ENCODE data around the gene AZGP1. TPM values are rescaled to one million over a fixed set of nuclear protein-coding genes. Genes with fewer than 3 reads are reported as not detected.

Gene AZGP1
- 1,000 to 10,000 TPM; 1,167 to 4,716 TPM for total RNA-seq

DNA sequence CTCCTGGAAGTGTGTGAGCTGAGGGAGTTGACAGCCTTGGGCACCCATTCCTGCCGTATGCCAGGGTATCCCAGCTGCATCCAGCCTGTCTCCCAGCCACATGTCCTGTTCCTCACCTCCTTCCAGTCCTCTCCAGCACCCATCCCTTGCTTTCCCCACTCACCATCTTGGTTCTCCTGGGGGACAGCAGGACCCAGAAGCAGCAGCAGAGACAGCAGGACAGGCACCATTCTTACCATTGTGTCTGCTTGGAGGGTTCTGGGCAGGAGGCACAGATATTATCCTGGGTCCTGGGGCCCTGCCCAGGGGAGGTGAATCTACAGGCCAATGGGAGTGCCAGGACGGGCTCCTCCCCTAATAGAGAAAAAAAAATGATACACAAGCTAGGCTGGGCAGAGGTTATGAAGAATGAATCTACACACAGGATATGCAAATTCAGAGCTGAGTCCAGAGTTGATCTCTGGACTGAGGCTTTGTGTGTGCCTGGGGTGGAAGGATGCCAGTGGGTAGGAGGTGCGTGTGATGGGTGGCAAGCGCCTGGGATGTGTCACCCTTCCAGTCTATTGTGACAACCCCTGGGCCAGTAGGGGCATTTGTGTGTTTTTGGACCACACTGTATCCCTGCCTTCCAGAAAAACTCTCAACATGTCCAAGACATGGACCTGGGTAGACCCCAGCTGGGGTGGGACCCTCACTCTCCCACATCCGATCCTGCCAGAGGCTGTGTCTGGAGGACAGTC, at the start of gene AZGP1:
Gene AZGP1, minus strand, starts transcription at position 250 of the 740 bp plus-strand sequence. Its CDS starts 11 bp downstream, at position 239.
- H3K27ac ChIP-seq, result peak within 1 kb of the TSS; percentile 85 to 87
- TF ChIP-seq, protein P1, sequence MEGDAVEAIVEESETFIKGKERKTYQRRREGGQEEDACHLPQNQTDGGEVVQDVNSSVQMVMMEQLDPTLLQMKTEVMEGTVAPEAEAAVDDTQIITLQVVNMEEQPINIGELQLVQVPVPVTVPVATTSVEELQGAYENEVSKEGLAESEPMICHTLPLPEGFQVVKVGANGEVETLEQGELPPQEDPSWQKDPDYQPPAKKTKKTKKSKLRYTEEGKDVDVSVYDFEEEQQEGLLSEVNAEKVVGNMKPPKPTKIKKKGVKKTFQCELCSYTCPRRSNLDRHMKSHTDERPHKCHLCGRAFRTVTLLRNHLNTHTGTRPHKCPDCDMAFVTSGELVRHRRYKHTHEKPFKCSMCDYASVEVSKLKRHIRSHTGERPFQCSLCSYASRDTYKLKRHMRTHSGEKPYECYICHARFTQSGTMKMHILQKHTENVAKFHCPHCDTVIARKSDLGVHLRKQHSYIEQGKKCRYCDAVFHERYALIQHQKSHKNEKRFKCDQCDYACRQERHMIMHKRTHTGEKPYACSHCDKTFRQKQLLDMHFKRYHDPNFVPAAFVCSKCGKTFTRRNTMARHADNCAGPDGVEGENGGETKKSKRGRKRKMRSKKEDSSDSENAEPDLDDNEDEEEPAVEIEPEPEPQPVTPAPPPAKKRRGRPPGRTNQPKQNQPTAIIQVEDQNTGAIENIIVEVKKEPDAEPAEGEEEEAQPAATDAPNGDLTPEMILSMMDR (IDR thresholded peaks at IDR 0.05), result no peak
- TF ChIP-seq POLR2A (IDR thresholded peaks at IDR 0.05), result peak; percentile 59
- peak; percentile 93 for TF ChIP-seq POLR2AphosphoS5 (IDR thresholded peaks at IDR 0.05)
- intact Hi-C loops (cut with DNase I), result no loop called here

DNA sequence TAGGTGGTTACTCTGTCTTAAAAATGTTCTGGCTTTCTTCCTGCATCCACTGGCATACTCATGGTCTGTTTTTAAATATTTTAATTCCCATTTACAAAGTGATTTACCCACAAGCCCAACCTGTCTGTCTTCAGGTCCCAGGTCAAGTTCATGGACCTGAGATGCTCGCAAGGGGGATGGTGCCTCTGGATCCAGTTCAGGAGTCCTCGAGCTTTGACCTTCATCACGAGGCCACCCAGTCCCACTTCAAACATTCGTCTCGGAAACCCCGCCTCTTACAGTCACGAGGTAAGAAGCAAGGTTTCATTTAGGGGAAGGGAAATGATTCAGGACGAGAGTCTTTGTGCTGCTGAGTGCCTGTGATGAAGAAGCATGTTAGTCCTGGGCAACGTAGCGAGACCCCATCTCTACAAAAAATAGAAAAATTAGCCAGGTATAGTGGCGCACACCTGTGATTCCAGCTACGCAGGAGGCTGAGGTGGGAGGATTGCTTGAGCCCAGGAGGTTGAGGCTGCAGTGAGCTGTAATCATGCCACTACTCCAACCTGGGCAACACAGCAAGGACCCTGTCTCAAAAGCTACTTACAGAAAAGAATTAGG, 48.3 kb upstream of the AZGP1 start:
- H3K27ac ChIP-seq, result peak overlapping the region; percentile 99 to 100

More for the DNA sequence above, at the start of gene AZGP1:
- peak; percentile 86 for DNase-seq (ENCODE audit: low spot score)
- Histone ChIP-seq H3K4me1 (replicated peaks) (no peaks in the 10 kb centered on the region), H3K27me3 (replicated peaks; ENCODE audit: insufficient read depth) (no peaks in the 10 kb centered on the region), H3K36me3 (no peaks in the 10 kb centered on the region), H3K4me3 (peak within 1 kb of the TSS; percentile 42 to 50), H3K9me3 (no peaks in the 10 kb centered on the region)
- WGBS, result 52% methylated on average over 5 of the region's 5 CpGs

DNA sequence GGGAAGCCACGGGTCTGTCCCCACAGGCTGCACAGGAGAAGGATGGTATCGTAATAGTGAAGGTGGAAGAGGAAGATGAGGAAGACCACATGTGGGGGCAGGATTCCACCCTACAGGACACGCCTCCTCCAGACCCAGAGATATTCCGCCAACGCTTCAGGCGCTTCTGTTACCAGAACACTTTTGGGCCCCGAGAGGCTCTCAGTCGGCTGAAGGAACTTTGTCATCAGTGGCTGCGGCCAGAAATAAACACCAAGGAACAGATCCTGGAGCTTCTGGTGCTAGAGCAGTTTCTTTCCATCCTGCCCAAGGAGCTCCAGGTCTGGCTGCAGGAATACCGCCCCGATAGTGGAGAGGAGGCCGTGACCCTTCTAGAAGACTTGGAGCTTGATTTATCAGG, 47.7 kb upstream of the AZGP1 start:
- peaks cover 20% of the 10 kb centered on the region for H3K4me1 ChIP-seq (replicated peaks)
- H3K36me3 ChIP-seq, result peaks cover 6 to 8% of the 10 kb centered on the region in 2 donors
- peak; percentile 59 for DNase-seq (ENCODE audit: low spot score)
- intact Hi-C loops (cut with DNase I), result no loop called here
- peak overlapping the region; percentile 99 to 100 for H3K27ac ChIP-seq
- H3K4me3 ChIP-seq, result no peak overlapping the region
- TF ChIP-seq POLR2AphosphoS5 (IDR thresholded peaks at IDR 0.05) (peak; percentile 52), POLR2A (IDR thresholded peaks at IDR 0.05) (no peak)
- H3K27me3 ChIP-seq (replicated peaks; ENCODE audit: insufficient read depth), result no peaks in the 10 kb centered on the region
- WGBS, result 77% methylated on average over 12 of the region's 12 CpGs
- H3K9me3 ChIP-seq, result no peaks in the 10 kb centered on the region

More for the DNA sequence above, 48.3 kb upstream of the AZGP1 start:
- intact Hi-C loops (cut with DNase I), result no loop called here
- TF ChIP-seq, protein P1 (IDR thresholded peaks at IDR 0.05), result no peak
- TF ChIP-seq POLR2AphosphoS5 (IDR thresholded peaks at IDR 0.05) (no peak), POLR2A (IDR thresholded peaks at IDR 0.05) (no peak)
- 89% methylated on average over 12 of the region's 12 CpGs for WGBS
- H3K4me1 ChIP-seq (replicated peaks), result peaks cover 16% of the 10 kb centered on the region
- H3K27me3 ChIP-seq (replicated peaks; ENCODE audit: insufficient read depth), result no peaks in the 10 kb centered on the region
- DNase-seq (ENCODE audit: low spot score), result no peak
- H3K9me3 ChIP-seq, result no peaks in the 10 kb centered on the region
- H3K36me3 ChIP-seq, result peaks cover 6 to 8% of the 10 kb centered on the region in 2 donors
- H3K4me3 ChIP-seq, result no peak overlapping the region

DNA sequence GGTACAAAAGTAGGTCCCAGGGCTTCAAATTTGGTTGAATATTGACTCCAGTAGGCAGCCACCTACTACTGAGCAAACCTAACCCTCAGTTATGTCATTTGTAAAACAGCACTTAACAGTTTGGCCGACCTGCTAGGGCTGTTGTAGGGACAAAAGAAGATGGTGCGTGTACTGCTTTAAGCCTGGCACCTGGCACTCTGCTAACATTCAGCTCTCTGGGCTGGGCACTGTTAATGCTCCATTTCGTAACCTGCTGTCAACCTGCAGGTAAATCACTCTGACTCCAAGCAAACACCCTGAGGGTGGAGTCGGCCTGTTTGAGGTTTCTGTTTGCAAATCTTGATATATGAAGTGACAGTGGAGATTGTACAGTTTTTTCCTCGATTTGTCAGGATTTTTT, 46.8 kb upstream of the AZGP1 start:
- DNase-seq (ENCODE audit: low spot score), result peak; percentile 96
- Histone ChIP-seq H3K27ac (peak overlapping the region; percentile 99 to 100), H3K4me3 (no peak overlapping the region), H3K4me1 (replicated peaks) (peaks cover 26% of the 10 kb centered on the region), H3K27me3 (replicated peaks; ENCODE audit: insufficient read depth) (no peaks in the 10 kb centered on the region), H3K9me3 (no peaks in the 10 kb centered on the region), H3K36me3 (peaks cover 6 to 8% of the 10 kb centered on the region in 2 donors)
- TF ChIP-seq POLR2AphosphoS5 (IDR thresholded peaks at IDR 0.05) (peak; percentile 95), POLR2A (IDR thresholded peaks at IDR 0.05) (no peak)
- TF ChIP-seq, protein P1 (IDR thresholded peaks at IDR 0.05), result peak in 1 of 4 experiments; percentile 16
- 34% methylated on average over 5 of the region's 5 CpGs for WGBS
- intact Hi-C loops (cut with DNase I), result no loop called here

DNA sequence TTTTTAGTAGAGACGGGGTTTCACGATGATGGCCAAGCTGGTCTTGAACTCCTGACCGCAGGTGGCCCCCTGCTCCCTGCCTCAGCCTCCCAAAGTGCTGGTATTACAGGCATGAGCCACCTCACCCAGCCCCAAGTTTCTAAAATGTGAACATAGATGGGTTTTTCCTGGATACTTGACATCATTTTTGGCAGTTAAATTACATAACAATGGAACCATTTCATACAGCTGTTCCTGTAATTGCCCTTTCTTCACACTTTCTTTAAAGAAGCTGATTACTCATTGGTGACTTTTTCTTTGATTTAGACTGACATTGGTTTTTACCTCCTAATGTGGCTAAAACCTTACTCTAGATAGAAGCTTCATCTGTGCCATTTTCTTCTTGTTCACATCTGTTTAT, 45.5 kb upstream of the AZGP1 start:
- intact Hi-C loops (cut with DNase I), result no loop called here
- 92% methylated on average over 3 of the region's 3 CpGs for WGBS
- Histone ChIP-seq H3K4me3 (no peak overlapping the region), H3K9me3 (no peaks in the 10 kb centered on the region), H3K4me1 (replicated peaks) (peaks cover 26% of the 10 kb centered on the region), H3K27me3 (replicated peaks; ENCODE audit: insufficient read depth) (no peaks in the 10 kb centered on the region), H3K36me3 (peaks cover 6 to 8% of the 10 kb centered on the region in 2 donors), H3K27ac (peak overlapping the region; percentile 99 to 100)
- no peak for DNase-seq (ENCODE audit: low spot score)
- TF ChIP-seq POLR2AphosphoS5 (IDR thresholded peaks at IDR 0.05) (no peak), POLR2A (IDR thresholded peaks at IDR 0.05) (no peak)
- TF ChIP-seq, protein P1 (IDR thresholded peaks at IDR 0.05), result no peak
